Breast epithelium (tissue), 3 donors: Measurements from ENCODE around the gene EMILIN3.

ENCODE experiments used
- CTCF ChIP-seq, 3 donors: fragments of 450-650 bp; IDR thresholded peaks; one replicate each; pipeline ENCODE4 v1.5.1; 2016 to 2017; ENCODE audit warnings: antibody characterized with exemption in 3 of 3, mild to moderate bottlenecking in 3 of 3, moderate library complexity in 3 of 3
- POLR2A ChIP-seq: fragments of 450-650 bp; IDR thresholded peaks from one replicate; pipeline ENCODE4 v1.6.1; 2016; ENCODE audit warnings: antibody characterized with exemption, mild to moderate bottlenecking, moderate library complexity
- POLR2AphosphoS5 ChIP-seq, 3 donors: sonication (generic); formaldehyde crosslinking; IDR thresholded peaks; one replicate each; pipeline ENCODE4 v1.6.1; 2017; ENCODE audit warnings: antibody characterized with exemption in 3 of 3

- TF ChIP-seq POLR2AphosphoS5 (IDR thresholded peaks at IDR 0.05) (no peak), CTCF (IDR thresholded peaks at IDR 0.05) (no peak), POLR2A (no peak)
These were observed 45.9 kb upstream of the EMILIN3 start for GRCh38 chr20:41412324-41413120.
